Panc1 (cell line): ENCODE measurements around the gene RIMS1. TPM values are rescaled to one million over a fixed set of nuclear protein-coding genes. Genes with fewer than 3 reads are reported as not detected.

Source experiments
- ATAC-seq: fragments of 200-7000 bp; cut with Tn5 transposase; 2 replicates; pipeline ENCODE4 v1.9.1; 2020; ENCODE audit warnings: mild to moderate bottlenecking, moderate library complexity
- BruUV-seq: library from RNA; stranded (reverse); fragments of 400-500 nt; replicated peaks from 2 replicates; lab custom pipeline; 2021; lab: Mats Ljungman, UMichigan
- CTCF ChIA-PET: fragments of 300-600 bp; sonication (Branson Sonifier 250); formaldehyde crosslinking; loops from one replicate; lab custom pipeline; 2022; ENCODE audit warnings: antibody characterized with exemption; lab: Charles Lee
- POLR2A ChIA-PET: fragments of 300-600 bp; sonication (Branson Sonifier 250); formaldehyde crosslinking; loops from one replicate; lab custom pipeline; 2022; ENCODE audit warnings: antibody characterized with exemption; lab: Charles Lee
- DNase-seq: peaks from one replicate; pipeline ENCODE4 v3.0.0-alpha.2; 2010; ENCODE audit warnings: low read depth, low spot score
- H3K27ac ChIP-seq: 2 replicates; pipeline ENCODE4 v1.5.1; 2011; ENCODE audit warnings: mild to moderate bottlenecking, low read length, inconsistent platforms
- H3K27me3 ChIP-seq: fragments of 200-500 bp; sonication (Bioruptor generic); 2 replicates; pipeline ENCODE4 v1.6.0; 2014; ENCODE audit warnings: low read length, inconsistent platforms; ENCODE audit not compliant: control insufficient read depth, insufficient read depth
- H3K36me3 ChIP-seq: fragments of 200-500 bp; sonication (Bioruptor generic); 2 replicates; pipeline ENCODE4 v1.5.1; 2014; ENCODE audit warnings: inconsistent platforms, mild to moderate bottlenecking, low read length, moderate library complexity; ENCODE audit not compliant: control insufficient read depth, insufficient read depth
- H3K4me1 ChIP-seq: 2 replicates; pipeline ENCODE4 v1.5.1; 2011; ENCODE audit warnings: inconsistent platforms, mild to moderate bottlenecking, low read length, moderate library complexity; ENCODE audit not compliant: control insufficient read depth, insufficient read depth
- H3K4me3 ChIP-seq, 2 experiments: 2 replicates each; pipeline ENCODE4 v1.5.1; 2011 to 2012; ENCODE audit warnings: low read depth in 2 of 2, low read length in 2 of 2, mild to moderate bottlenecking in 2 of 2, inconsistent platforms in 1 of 2, moderate library complexity in 1 of 2
- H3K9me3 ChIP-seq: fragments of 200-500 bp; sonication (Bioruptor generic); 2 replicates; pipeline ENCODE4 v1.5.1; 2014; ENCODE audit warnings: low read depth, mild to moderate bottlenecking, inconsistent platforms, low read length, moderate library complexity; ENCODE audit not compliant: control insufficient read depth, insufficient read depth
- CTCF ChIP-seq: fragments of 450-650 bp; IDR thresholded peaks from 2 replicates; pipeline ENCODE4 v1.5.1; 2017; ENCODE audit warnings: mild to moderate bottlenecking
- POLR2AphosphoS5 ChIP-seq: IDR thresholded peaks from 2 replicates; pipeline ENCODE4 v1.6.1; 2012; ENCODE audit warnings: mild to moderate bottlenecking, low read depth, low read length, moderate library complexity
- REST ChIP-seq, 2 experiments: IDR thresholded peaks; 2 replicates each; pipeline ENCODE4 v1.6.1; 2011 to 2012; ENCODE audit warnings: low read depth in 2 of 2, control low read depth in 1 of 2, low read length in 1 of 2, mild to moderate bottlenecking in 1 of 2, moderate library complexity in 1 of 2; ENCODE audit not compliant: insufficient read depth in 1 of 2
- SIN3A ChIP-seq: IDR thresholded peaks from 2 replicates; pipeline ENCODE4 v1.6.1; 2012; ENCODE audit warnings: low read depth, mild to moderate bottlenecking, low read length, moderate library complexity, borderline replicate concordance; ENCODE audit not compliant: insufficient read depth
- TCF7L2 ChIP-seq: IDR thresholded peaks from 2 replicates; pipeline ENCODE4 v1.6.1; 2011; ENCODE audit warnings: mild to moderate bottlenecking, low read depth, low read length, inconsistent platforms
- in situ Hi-C: cut with HindIII; loops from 2 replicates; pipeline ENCODE4 v1.10.0; 2016; ENCODE audit warnings: low sequenced_read_pairs, low pct_unique_long_range_greater_than_20kb
- intact Hi-C: fragments of 100-400 bp; cut with micrococcal nuclease; formaldehyde crosslinking; loops from one replicate; pipeline ENCODE4 v1.10.0; 2022; ENCODE audit not compliant: unreplicated experiment
- total RNA-seq: library from RNA; stranded (reverse); gene quantifications from one replicate; pipeline ENCODE4 v1.2.1, GENCODE V29; 2021; ENCODE audit not compliant: unreplicated experiment

Gene RIMS1
- total RNA-seq, 1 experiment from 2014 or later: 0.18 TPM

- no TSS peak for BruUV-seq
- Histone ChIP-seq H3K4me3 (no peak overlapping the region), H3K27ac (no peak overlapping the region), H3K9me3 (no peaks in the 10 kb centered on the region), H3K27me3 (peaks cover 7% of the 10 kb centered on the region), H3K36me3 (no peaks in the 10 kb centered on the region), H3K4me1 (no peaks in the 10 kb centered on the region)
- intact Hi-C loops: no loop called here
- ATAC-seq (no peak), DNase-seq (no peak)
- in situ Hi-C loops: no loop called here
- POLR2A ChIA-PET: no interaction called here
- no peak for TF ChIP-seq TCF7L2
- TF ChIP-seq SIN3A: no peak
- no peak for TF ChIP-seq REST (IDR thresholded peaks at IDR 0.05; ENCODE audit: insufficient read depth in 1 of 2, low read depth in 2 of 2, low read length in 1 of 2)
- TF ChIP-seq POLR2AphosphoS5: no peak
- TF ChIP-seq CTCF: no peak
- CTCF ChIA-PET: interaction anchor here (0.5 to 0.6 kb wide), 2 partner anchors 70 to 1626 kb away, joined by 3 to 5 read pairs; no protein-coding TSS in a partner anchor
Observed at GRCh38 chr6:71887744-71888230, 1.4 kb downstream of the RIMS1 start.

- Histone ChIP-seq H3K9me3 (no peaks in the 10 kb centered on the region), H3K27me3 (peaks cover 7% of the 10 kb centered on the region), H3K4me1 (no peaks in the 10 kb centered on the region), H3K36me3 (no peaks in the 10 kb centered on the region), H3K27ac (no peak overlapping the region), H3K4me3 (no peak overlapping the region)
- ChIA-PET CTCF (no interaction called here), POLR2A (no interaction called here)
- no peak for TF ChIP-seq SIN3A
- TF ChIP-seq POLR2AphosphoS5: no peak
- no peak for TF ChIP-seq CTCF
- TF ChIP-seq REST (IDR thresholded peaks at IDR 0.05; ENCODE audit: insufficient read depth in 1 of 2, low read depth in 2 of 2, low read length in 1 of 2): no peak
- no peak for TF ChIP-seq TCF7L2
- DNase-seq (no peak), ATAC-seq (no peak)
- in situ Hi-C loops (no loop called here), intact Hi-C loops (no loop called here)
- BruUV-seq: no TSS peak
Observed at GRCh38 chr6:71888756-71889340, 2.5 kb downstream of the RIMS1 start.
